ENCODE results near the gene RAD54L. TPM values are rescaled to one million over a fixed set of nuclear protein-coding genes. Genes with fewer than 3 reads are reported as not detected.

The RAD54L gene
- total and polyA plus RNA-seq, 2 of the 4 experiments (the other 2 are of a cell fraction), result 4.8 to 10.6 TPM

DNA sequence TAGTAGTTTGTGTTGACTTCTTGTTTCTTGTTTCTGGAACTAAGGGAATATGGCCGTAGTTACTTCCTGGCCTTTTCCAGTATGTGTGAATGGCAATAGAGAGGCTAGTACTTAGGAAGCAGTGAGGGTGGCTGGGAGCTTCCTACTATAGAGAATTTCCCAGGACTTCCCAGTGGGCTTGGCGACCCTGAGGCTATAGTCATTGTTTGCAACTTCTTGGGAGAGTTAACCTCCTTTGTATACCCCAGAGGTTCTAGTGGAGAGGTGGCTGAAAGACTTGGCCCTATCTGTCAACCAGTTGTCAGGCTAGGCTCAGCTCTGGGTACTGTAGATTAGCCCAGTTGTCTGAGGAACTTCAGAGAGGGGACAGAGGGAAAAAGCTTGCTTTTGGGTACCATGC, 15.6 kb downstream of the RAD54L start:
- peaks cover 18% of the 10 kb centered on the region for H3K36me3 ChIP-seq (ENCODE audit: control insufficient read depth, insufficient read depth, low read length)
- peaks cover 0 to 5% of the 10 kb centered on the region in 2 experiments; a peak in 2 of 4 replicates for H3K79me1 ChIP-seq (ENCODE audit: low read depth in 1 of 2, low read length in 2 of 2)
- no CpG with 5 or more reads among the region's 2 CpGs for WGBS, 2 experiments (ENCODE audit: extremely low coverage in 2 of 2, insufficient read length in 1 of 2)
- no peak overlapping the region for H3K23ac ChIP-seq (ENCODE audit: low read depth, low read length)
- H3K14ac ChIP-seq (replicated peaks; ENCODE audit: low read depth, low read length), result no peak overlapping the region
- H3K4me2 ChIP-seq (ENCODE audit: low read depth, low read length), result no peak overlapping the region
- H3K9me3 ChIP-seq (ENCODE audit: control insufficient read depth, insufficient read depth, low read length), result no peaks in the 10 kb centered on the region
- no peak overlapping the region for H3K9ac ChIP-seq (ENCODE audit: low read depth, low read length)
- no peak overlapping the region for H2BK15ac ChIP-seq (ENCODE audit: low read depth, low read length)
- no peak overlapping the region for H2BK5ac ChIP-seq (ENCODE audit: low read depth, low read length, poor library complexity, severe bottlenecking)
- no peak overlapping the region for H2BK120ac ChIP-seq (ENCODE audit: low read depth, low read length)
- ChIA-PET POLR2A (ENCODE audit: unreplicated experiment) (no interaction called here), CTCF (no interaction called here)
- no peak overlapping the region for H3K4ac ChIP-seq (ENCODE audit: low read depth, low read length)
- DNase-seq, result no peak
- H4K91ac ChIP-seq (ENCODE audit: insufficient read depth, low read depth, low read length), result no peak overlapping the region
- H2AK9ac ChIP-seq (replicated peaks; ENCODE audit: low read depth, low read length, poor library complexity), result no peak overlapping the region
- no peak overlapping the region for H3K27ac ChIP-seq (ENCODE audit: insufficient read depth, low read length)
- no peak for ATAC-seq (ENCODE audit: low read depth)
- intact Hi-C loops (cut with micrococcal nuclease) (no loop called here), dilution Hi-C loops (cut with HindIII; ENCODE audit: low sequenced_read_pairs, unreplicated experiment) (no loop called here), in situ Hi-C loops (cut with MboI; ENCODE audit: low sequenced_read_pairs) (no loop called here)
- no peak overlapping the region for H2BK20ac ChIP-seq (ENCODE audit: low read depth, low read length)
- H3K56ac ChIP-seq (ENCODE audit: extremely low read depth, insufficient read depth, low read length), result no peak overlapping the region
- no peak overlapping the region for H2AFZ ChIP-seq (replicated peaks; ENCODE audit: low read length, poor library complexity)
- H2AK5ac ChIP-seq (ENCODE audit: low read depth, low read length), result no peak overlapping the region
- H3K9me1 ChIP-seq (ENCODE audit: insufficient read depth, low read length), result peaks cover 6% of the 10 kb centered on the region
- BruUV-seq (replicated peaks), result no TSS peak
- H3K4me1 ChIP-seq (ENCODE audit: control insufficient read depth, insufficient read depth, low read length), result no peaks in the 10 kb centered on the region
- H4K20me1 ChIP-seq (ENCODE audit: insufficient read depth, low read length), result no peaks in the 10 kb centered on the region
- H3K4me3 ChIP-seq (ENCODE audit: insufficient read depth, low read depth, low read length), result no peak overlapping the region
- no peak overlapping the region for H3K18ac ChIP-seq (ENCODE audit: low read depth, low read length)
- no peaks in the 10 kb centered on the region for H3K27me3 ChIP-seq (ENCODE audit: control insufficient read depth, insufficient read depth, low read length)
- no peak for TF ChIP-seq MXI1 (IDR thresholded peaks at IDR 0.05; ENCODE audit: borderline replicate concordance, low read depth, low read length)
- no peak for TF ChIP-seq SMC3 (IDR thresholded peaks at IDR 0.05; ENCODE audit: low read depth, low read length)
- TF ChIP-seq BHLHE40 (IDR thresholded peaks at IDR 0.05; ENCODE audit: low read depth, low read length), result no peak
- TF ChIP-seq MAZ (IDR thresholded peaks at IDR 0.05; ENCODE audit: borderline replicate concordance, low read depth, low read length), result no peak
- TF ChIP-seq, protein P1, sequence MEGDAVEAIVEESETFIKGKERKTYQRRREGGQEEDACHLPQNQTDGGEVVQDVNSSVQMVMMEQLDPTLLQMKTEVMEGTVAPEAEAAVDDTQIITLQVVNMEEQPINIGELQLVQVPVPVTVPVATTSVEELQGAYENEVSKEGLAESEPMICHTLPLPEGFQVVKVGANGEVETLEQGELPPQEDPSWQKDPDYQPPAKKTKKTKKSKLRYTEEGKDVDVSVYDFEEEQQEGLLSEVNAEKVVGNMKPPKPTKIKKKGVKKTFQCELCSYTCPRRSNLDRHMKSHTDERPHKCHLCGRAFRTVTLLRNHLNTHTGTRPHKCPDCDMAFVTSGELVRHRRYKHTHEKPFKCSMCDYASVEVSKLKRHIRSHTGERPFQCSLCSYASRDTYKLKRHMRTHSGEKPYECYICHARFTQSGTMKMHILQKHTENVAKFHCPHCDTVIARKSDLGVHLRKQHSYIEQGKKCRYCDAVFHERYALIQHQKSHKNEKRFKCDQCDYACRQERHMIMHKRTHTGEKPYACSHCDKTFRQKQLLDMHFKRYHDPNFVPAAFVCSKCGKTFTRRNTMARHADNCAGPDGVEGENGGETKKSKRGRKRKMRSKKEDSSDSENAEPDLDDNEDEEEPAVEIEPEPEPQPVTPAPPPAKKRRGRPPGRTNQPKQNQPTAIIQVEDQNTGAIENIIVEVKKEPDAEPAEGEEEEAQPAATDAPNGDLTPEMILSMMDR (conservative IDR thresholded peaks at IDR 0.05; ENCODE audit: low read depth, low read length), result no peak
- TF ChIP-seq MAFK (IDR thresholded peaks at IDR 0.05; ENCODE audit: low read depth, low read length), result no peak
- no peak for TF ChIP-seq CHD1 (IDR thresholded peaks at IDR 0.05; ENCODE audit: low read depth, low read length)
- no peak for TF ChIP-seq RFX5 (IDR thresholded peaks at IDR 0.05; ENCODE audit: low read depth, low read length)
- TF ChIP-seq FOS (IDR thresholded peaks at IDR 0.05; ENCODE audit: low read depth, low read length), result no peak
- no peak for TF ChIP-seq RAD21 (IDR thresholded peaks at IDR 0.05; ENCODE audit: low read length)
- TF ChIP-seq, protein P2, sequence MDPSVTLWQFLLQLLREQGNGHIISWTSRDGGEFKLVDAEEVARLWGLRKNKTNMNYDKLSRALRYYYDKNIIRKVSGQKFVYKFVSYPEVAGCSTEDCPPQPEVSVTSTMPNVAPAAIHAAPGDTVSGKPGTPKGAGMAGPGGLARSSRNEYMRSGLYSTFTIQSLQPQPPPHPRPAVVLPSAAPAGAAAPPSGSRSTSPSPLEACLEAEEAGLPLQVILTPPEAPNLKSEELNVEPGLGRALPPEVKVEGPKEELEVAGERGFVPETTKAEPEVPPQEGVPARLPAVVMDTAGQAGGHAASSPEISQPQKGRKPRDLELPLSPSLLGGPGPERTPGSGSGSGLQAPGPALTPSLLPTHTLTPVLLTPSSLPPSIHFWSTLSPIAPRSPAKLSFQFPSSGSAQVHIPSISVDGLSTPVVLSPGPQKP (IDR thresholded peaks at IDR 0.05; ENCODE audit: borderline replicate concordance, low read depth, low read length), result no peak
- H4K5ac ChIP-seq (ENCODE audit: low read depth, low read length), result no peak overlapping the region
- H4K8ac ChIP-seq (ENCODE audit: low read depth in 2 of 2, low read length in 2 of 2), result no peak overlapping the region
